NB4 (cell line): ENCODE data around the gene TFE3.

Experiments used
- CTCF ChIP-seq: IDR thresholded peaks from one replicate; pipeline ENCODE4 v1.5.1; 2012; ENCODE audit warnings: low read depth, low read length
- MYC ChIP-seq: IDR thresholded peaks from 2 replicates; pipeline ENCODE4 v1.6.1; 2011; ENCODE audit warnings: low read depth, low read length

- TF ChIP-seq CTCF (no peak), MYC (no peak)
Measured at GRCh38 chrX:48989483-48989882, 53.7 kb downstream of the TFE3 start.
